ENCODE data around the gene CDH22.

- TF ChIP-seq CTCF (IDR thresholded peaks at IDR 0.05; ENCODE audit: borderline replicate concordance, extremely low read depth, low read length, poor library complexity, severe bottlenecking) (no peak), EZH2 (IDR thresholded peaks at IDR 0.05; ENCODE audit: borderline replicate concordance, low read depth, low read length, severe bottlenecking) (no peak)
These were observed 102.3 kb downstream of the CDH22 start for GRCh38 chr20:46206025-46206424.

Measured in DND-41 (cell line).